GM12878 (cell line): ENCODE measurements around the gene CYB5B. TPM values are rescaled to one million over a fixed set of nuclear protein-coding genes. Genes with fewer than 3 reads are reported as not detected.

ENCODE experiments used
- ATAC-seq: fragments of 200-7000 bp; cut with Tn5 transposase; 3 replicates; pipeline ENCODE4 v1.9.1; 2020; ENCODE audit warnings: mild to moderate bottlenecking, moderate library complexity
- BruUV-seq: library from RNA; stranded (reverse); fragments of 400-500 nt; replicated peaks from 2 replicates; lab custom pipeline; 2021; lab: Mats Ljungman, UMichigan
- CTCF ChIA-PET: fragments of 300-600 bp; sonication (Branson Sonifier 250); formaldehyde crosslinking; extraction: SDS; loops from one replicate; lab custom pipeline; 2021; ENCODE audit warnings: inconsistent platforms; lab: Yijun Ruan, JAX
- POLR2A ChIA-PET: fragments of 350-600 bp; formaldehyde crosslinking; extraction: SDS; loops from one replicate; lab custom pipeline; 2021; ENCODE audit warnings: inconsistent platforms; lab: Charles Lee
- RAD21 ChIA-PET: fragments of 300-600 bp; sonication (Branson Sonifier 250); formaldehyde crosslinking; loops from one replicate; lab custom pipeline; 2023; ENCODE audit warnings: antibody characterized with exemption; ENCODE audit not compliant: unreplicated experiment; lab: Charles Lee
- SMC1A ChIA-PET: fragments of 300-600 bp; sonication (Branson Sonifier 250); formaldehyde crosslinking; loops from one replicate; lab custom pipeline; 2023; ENCODE audit not compliant: unreplicated experiment, uncharacterized antibody; lab: Charles Lee
- DNase-seq: peaks from one replicate; pipeline ENCODE4 v3.0.0-alpha.2; 2011; ENCODE audit warnings: low read depth, low spot score
- FAIRE-seq: peaks from 3 replicates; lab custom pipeline; 2011; peaks lifted over from hg19 to GRCh38; lab: Jason Lieb, UNC
- H2AFZ ChIP-seq: 2 replicates; pipeline ENCODE4 v1.6.0; 2011; ENCODE audit warnings: low read depth, low read length, control low read depth; ENCODE audit not compliant: control insufficient read depth
- H3K27ac ChIP-seq: 2 replicates; pipeline ENCODE4 v1.5.1; 2011; ENCODE audit warnings: control low read depth; ENCODE audit not compliant: control insufficient read depth, insufficient read depth
- H3K27me3 ChIP-seq, 2 experiments: replicated peaks in 1 of 2; 2 replicates each; pipeline versions ENCODE4 v1.6.0 to v1.6.1; 2011; ENCODE audit warnings: low read length in 1 of 2; ENCODE audit not compliant: control insufficient read depth in 2 of 2, insufficient read depth in 2 of 2
- H3K36me3 ChIP-seq, 2 experiments: 2 replicates each; pipeline ENCODE4 v1.5.1; 2011; ENCODE audit warnings: low read length in 1 of 2; ENCODE audit not compliant: control insufficient read depth in 2 of 2, insufficient read depth in 2 of 2
- H3K4me1 ChIP-seq: 2 replicates; pipeline ENCODE4 v1.6.1; 2011; ENCODE audit warnings: mild to moderate bottlenecking, low read length, moderate library complexity, mixed read lengths; ENCODE audit not compliant: control insufficient read depth, insufficient read depth
- H3K4me2 ChIP-seq: 2 replicates; pipeline ENCODE4 v1.6.0; 2011; ENCODE audit warnings: control low read depth; ENCODE audit not compliant: control insufficient read depth, insufficient read depth
- H3K4me3 ChIP-seq: fragments of 200-600 bp; sonication (generic); 2 replicates; pipeline ENCODE4 v1.5.1; 2016
- H3K79me2 ChIP-seq: 2 replicates; pipeline ENCODE4 v1.6.0; 2011; ENCODE audit warnings: low read length; ENCODE audit not compliant: control insufficient read depth, insufficient read depth
- H3K9ac ChIP-seq: 2 replicates; pipeline ENCODE4 v1.8.0; 2011; ENCODE audit warnings: low read length, control low read depth, mixed read lengths; ENCODE audit not compliant: control insufficient read depth, insufficient read depth
- H3K9me3 ChIP-seq: replicated peaks from 3 replicates; pipeline ENCODE4 v1.5.1; 2011; ENCODE audit warnings: mild to moderate bottlenecking, low read length; ENCODE audit not compliant: control insufficient read depth, insufficient read depth
- H4K20me1 ChIP-seq: 2 replicates; pipeline ENCODE4 v1.6.0; 2011; ENCODE audit not compliant: control insufficient read depth, insufficient read depth
- CBX3 ChIP-seq: fragments of 200-600 bp; sonication (generic); IDR thresholded peaks from 2 replicates; pipeline ENCODE4 v1.6.1; 2016; ENCODE audit warnings: low read depth, borderline replicate concordance
- CEBPB ChIP-seq, 2 experiments: fragments of 150-350 bp in 1 of 2; IDR thresholded peaks; 2 replicates each; pipeline ENCODE4 v1.6.1; 2012 to 2014; ENCODE audit warnings: low read depth in 2 of 2, low read length in 2 of 2, borderline replicate concordance in 1 of 2, inconsistent platforms in 1 of 2
- DPF2 ChIP-seq: fragments of 450-650 bp; IDR thresholded peaks from 2 replicates; pipeline ENCODE4 v1.6.1; 2017; ENCODE audit warnings: mild to moderate bottlenecking
- HDAC6 ChIP-seq: fragments of 200-600 bp; sonication (generic); IDR thresholded peaks from one replicate; pipeline ENCODE4 v1.8.0; 2017; ENCODE audit warnings: antibody characterized with exemption; ENCODE audit not compliant: unreplicated experiment
- KLF5 ChIP-seq: fragments of 450-650 bp; IDR thresholded peaks from 2 replicates; pipeline ENCODE4 v1.6.1; 2014; ENCODE audit warnings: mild to moderate bottlenecking; ENCODE audit not compliant: partially characterized antibody
- NFXL1 ChIP-seq: fragments of 450-650 bp; IDR thresholded peaks from 2 replicates; pipeline ENCODE4 v1.6.1; 2017; ENCODE audit warnings: antibody characterized with exemption, mild to moderate bottlenecking, borderline replicate concordance
- NFYA ChIP-seq: IDR thresholded peaks from 2 replicates; pipeline ENCODE4 v1.6.1; 2011; ENCODE audit warnings: low read depth, mild to moderate bottlenecking, low read length, improper control_type of control experiment, borderline replicate concordance
- NR2C2 ChIP-seq: IDR thresholded peaks from 2 replicates; pipeline ENCODE4 v1.6.1; 2011; ENCODE audit warnings: borderline replicate concordance, low read depth; ENCODE audit not compliant: control insufficient read depth, insufficient read length
- RFX5 ChIP-seq: IDR thresholded peaks from 2 replicates; pipeline ENCODE4 v1.6.1; 2011; ENCODE audit warnings: low read depth, low read length, improper control_type of control experiment
- SRF ChIP-seq, 2 experiments: IDR thresholded peaks; 2 replicates each; pipeline ENCODE4 v1.6.1; 2011; ENCODE audit warnings: low read depth in 2 of 2, low read length in 2 of 2, mild to moderate bottlenecking in 1 of 2, moderate library complexity in 1 of 2
- TARDBP ChIP-seq: IDR thresholded peaks from 2 replicates; pipeline ENCODE4 v1.6.1; 2016; ENCODE audit warnings: borderline replicate concordance
- TCF7 ChIP-seq: IDR thresholded peaks from 2 replicates; pipeline ENCODE4 v1.6.1; 2014; ENCODE audit warnings: antibody characterized with exemption, borderline replicate concordance
- WRNIP1 ChIP-seq: IDR thresholded peaks from 2 replicates; pipeline ENCODE4 v1.6.1; 2011; ENCODE audit warnings: low read depth, low read length, improper control_type of control experiment, borderline replicate concordance
- YBX1 ChIP-seq: fragments of 450-650 bp; IDR thresholded peaks from 2 replicates; pipeline ENCODE4 v1.6.1; 2016; ENCODE audit warnings: antibody characterized with exemption
- ZNF217 ChIP-seq: fragments of 450-650 bp; IDR thresholded peaks from 2 replicates; pipeline ENCODE4 v1.6.1; 2017; ENCODE audit warnings: antibody characterized with exemption, mild to moderate bottlenecking
- ZSCAN29 ChIP-seq: fragments of 450-650 bp; IDR thresholded peaks from 2 replicates; pipeline ENCODE4 v1.6.1; 2017; ENCODE audit warnings: mild to moderate bottlenecking, moderate library complexity
- WGBS: methylation state at CpG from one replicate; pipeline ENCODE4 v1.1.6; 2016; ENCODE audit warnings: low lambda C conversion rate; ENCODE audit not compliant: insufficient replicate concordance, insufficient coverage; ENCODE audit errors: missing lambda C conversion rate; 5-methylcytosine and 5-hydroxymethylcytosine counted together
- in situ Hi-C: fragments of 300-500 bp; cut with MboI; formaldehyde crosslinking; loops from 9 replicates; pipeline ENCODE4 v1.14.3; 2018; ENCODE audit warnings: mixed read lengths
- intact Hi-C: fragments of 100-400 bp; cut with micrococcal nuclease; formaldehyde crosslinking; loops from one replicate; pipeline ENCODE4 v1.14.2; 2022; ENCODE audit not compliant: unreplicated experiment
- polyA plus RNA-seq, 11 experiments: library from polyadenylated mRNA; depleted of rRNA in 4 of 11; unstranded in 6 of 11; stranded (reverse) in 5 of 11; fragments of >200 nt; fragmentation: Nextera tagmentation in 4 of 11; fragmentation: Illumina TruSeq in 1 of 11; extraction: Ambion mirVana in 4 of 11; extraction: Trizol in 1 of 11; gene quantifications; 1 replicate in 1 of 11; 2 replicates in 10 of 11; pipeline versions ENCODE4 v1.2.1 to v1.2.3, GENCODE V29; 2011 to 2016; ENCODE audit warnings: inconsistent platforms in 2 of 11, missing spikeins in 2 of 11, low read depth in 1 of 11
- total RNA-seq, 4 experiments: library from RNA; depleted of rRNA in 3 of 4; stranded (reverse); fragments of >200 nt in 3 of 4; fragmentation: Illumina TruSeq in 1 of 4; extraction: Trizol in 1 of 4; gene quantifications; 2 replicates each; pipeline versions ENCODE4 v1.2.1 to v1.2.3, GENCODE V29; 2013 to 2021
- TF ChIP-seq, protein P1 (sequence below): fragments of 150-350 bp; IDR thresholded peaks from 2 replicates; pipeline ENCODE4 v1.6.1; 2016; ENCODE audit warnings: low read depth, low read length

The CYB5B gene
- total and polyA plus RNA-seq, 10 of the 15 experiments (the other 5 are each of a cell fraction or from before 2014, with no cell fraction given) = 145 to 305 (median 179) TPM

- TF ChIP-seq, protein P1, sequence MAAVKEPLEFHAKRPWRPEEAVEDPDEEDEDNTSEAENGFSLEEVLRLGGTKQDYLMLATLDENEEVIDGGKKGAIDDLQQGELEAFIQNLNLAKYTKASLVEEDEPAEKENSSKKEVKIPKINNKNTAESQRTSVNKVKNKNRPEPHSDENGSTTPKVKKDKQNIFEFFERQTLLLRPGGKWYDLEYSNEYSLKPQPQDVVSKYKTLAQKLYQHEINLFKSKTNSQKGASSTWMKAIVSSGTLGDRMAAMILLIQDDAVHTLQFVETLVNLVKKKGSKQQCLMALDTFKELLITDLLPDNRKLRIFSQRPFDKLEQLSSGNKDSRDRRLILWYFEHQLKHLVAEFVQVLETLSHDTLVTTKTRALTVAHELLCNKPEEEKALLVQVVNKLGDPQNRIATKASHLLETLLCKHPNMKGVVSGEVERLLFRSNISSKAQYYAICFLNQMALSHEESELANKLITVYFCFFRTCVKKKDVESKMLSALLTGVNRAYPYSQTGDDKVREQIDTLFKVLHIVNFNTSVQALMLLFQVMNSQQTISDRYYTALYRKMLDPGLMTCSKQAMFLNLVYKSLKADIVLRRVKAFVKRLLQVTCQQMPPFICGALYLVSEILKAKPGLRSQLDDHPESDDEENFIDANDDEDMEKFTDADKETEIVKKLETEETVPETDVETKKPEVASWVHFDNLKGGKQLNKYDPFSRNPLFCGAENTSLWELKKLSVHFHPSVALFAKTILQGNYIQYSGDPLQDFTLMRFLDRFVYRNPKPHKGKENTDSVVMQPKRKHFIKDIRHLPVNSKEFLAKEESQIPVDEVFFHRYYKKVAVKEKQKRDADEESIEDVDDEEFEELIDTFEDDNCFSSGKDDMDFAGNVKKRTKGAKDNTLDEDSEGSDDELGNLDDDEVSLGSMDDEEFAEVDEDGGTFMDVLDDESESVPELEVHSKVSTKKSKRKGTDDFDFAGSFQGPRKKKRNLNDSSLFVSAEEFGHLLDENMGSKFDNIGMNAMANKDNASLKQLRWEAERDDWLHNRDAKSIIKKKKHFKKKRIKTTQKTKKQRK = no peak
- TF ChIP-seq HDAC6 (no peak), KLF5 (no peak), ZSCAN29 (no peak), ZNF217 (no peak), TARDBP (no peak), TCF7 (no peak), NFYA (no peak), DPF2 (no peak), WRNIP1 (no peak)
These were observed 20.1 kb upstream of the CYB5B start (continued) for GRCh38 chr16:69404275-69404805.

DNA sequence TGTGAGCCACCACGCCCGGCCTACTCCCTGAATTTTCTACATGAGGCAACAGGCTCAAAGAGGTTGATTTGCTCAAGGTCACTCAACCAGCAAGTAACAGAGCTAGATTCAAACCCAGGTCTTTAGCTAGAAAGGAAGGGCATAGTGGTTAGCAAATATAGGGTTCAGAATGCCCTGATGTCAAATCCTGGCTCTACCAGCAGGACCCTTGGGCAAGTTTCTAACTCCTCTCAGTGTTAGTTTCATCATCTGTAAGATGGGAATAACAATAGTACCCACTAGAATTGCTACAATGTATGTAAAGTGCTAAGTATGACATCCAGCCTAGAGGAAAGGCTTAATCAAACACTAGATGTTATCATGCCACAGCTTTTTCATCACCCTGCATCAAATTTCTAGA, 19.1 kb upstream of the CYB5B start:
- POLR2A ChIA-PET = interaction anchor here (0.6 to 1.2 kb wide), 2 partner anchors 244 to 524 kb away, joined by 3 to 7 read pairs; no protein-coding TSS in a partner anchor
- no TSS peak for BruUV-seq
- Histone ChIP-seq H3K36me3 (no peaks in the 10 kb centered on the region), H3K27ac (no peak overlapping the region), H3K9ac (no peak overlapping the region), H2AFZ (no peak overlapping the region), H3K4me2 (no peak overlapping the region), H3K9me3 (no peaks in the 10 kb centered on the region; the same call in 2 of the 3 replicates), H3K79me2 (no peaks in the 10 kb centered on the region), H3K27me3 (no peaks in the 10 kb centered on the region), H4K20me1 (no peaks in the 10 kb centered on the region), H3K4me3 (no peak overlapping the region), H3K4me1 (peaks cover 6% of the 10 kb centered on the region)
- ATAC-seq (no peak), DNase-seq (no peak), FAIRE-seq (no peak)
- CTCF ChIA-PET = interaction anchor here (2.0 kb wide), 1 partner anchor 9 kb away, joined by 8 read pairs; no protein-coding TSS in a partner anchor
- SMC1A ChIA-PET = interaction anchor here (0.6 to 1.6 kb wide), 3 partner anchors 9 to 420 kb away, joined by 3 to 5 read pairs (median 5); no protein-coding TSS in a partner anchor
- RAD21 ChIA-PET = no interaction called here
- no peak for TF ChIP-seq SRF (IDR thresholded peaks at IDR 0.05; ENCODE audit: low read depth in 2 of 2, low read length in 2 of 2)
- no peak for TF ChIP-seq YBX1
- no peak for TF ChIP-seq RFX5
- TF ChIP-seq NR2C2 = no peak
- TF ChIP-seq CEBPB (IDR thresholded peaks at IDR 0.05; ENCODE audit: borderline replicate concordance in 1 of 2, low read depth in 2 of 2, low read length in 2 of 2) = no peak
- no peak for TF ChIP-seq CBX3
- TF ChIP-seq KLF5 = no peak
- TF ChIP-seq NFXL1 = no peak
- in situ Hi-C loops (no loop called here), intact Hi-C loops (no loop called here)
- 100% methylated on average over 2 of the region's 2 CpGs for WGBS
